ENCODE measurements around the gene ZNF367. TPM values are rescaled to one million over a fixed set of nuclear protein-coding genes. Genes with fewer than 3 reads are reported as not detected.

ZNF367 gene
- polyA plus RNA-seq (2013, experiment 1 of 2) = 6.8 TPM
- 8.6 TPM for polyA plus RNA-seq (2013, experiment 2 of 2)

DNA sequence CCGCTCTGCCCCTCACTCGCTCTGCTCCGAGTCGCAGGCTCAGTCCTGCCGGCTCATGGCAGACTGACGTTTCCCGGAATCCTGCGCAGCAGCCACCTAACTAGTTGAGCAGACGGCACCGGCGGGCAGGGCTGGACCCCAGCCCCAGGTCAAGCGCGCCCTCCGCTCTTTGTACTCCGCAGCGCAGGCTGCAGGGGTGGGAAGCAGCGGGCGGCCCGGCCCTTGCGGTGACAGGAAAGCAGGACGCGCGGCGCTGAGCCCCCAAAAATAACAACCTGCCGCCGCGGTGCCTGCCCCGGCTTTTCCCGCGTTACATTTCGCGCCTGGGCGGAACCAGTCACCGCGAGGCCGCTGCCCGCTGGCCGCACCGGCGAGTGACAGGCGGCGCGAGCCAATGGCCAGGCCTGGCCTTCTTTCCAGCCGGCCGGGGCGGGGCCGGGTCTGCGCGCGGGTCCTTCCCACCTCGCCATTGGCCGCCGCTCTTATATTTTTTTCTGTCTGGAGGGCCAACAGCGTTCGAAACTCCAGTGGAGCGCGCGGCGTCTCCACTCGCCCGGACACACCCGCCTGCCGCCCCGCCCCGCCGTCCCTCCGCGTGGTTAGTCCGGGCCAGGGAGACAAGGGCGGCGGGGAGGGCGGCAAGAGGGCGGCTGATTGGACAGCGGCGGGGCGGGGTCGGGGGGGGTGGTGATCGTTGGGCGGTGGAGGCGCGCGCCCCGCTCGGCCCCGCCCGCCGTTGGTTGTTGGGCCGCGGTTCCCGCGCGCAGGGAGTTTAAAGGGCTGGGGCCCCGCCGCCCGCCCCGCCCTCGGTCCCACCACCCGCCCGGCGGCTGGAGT lies at the start of gene ZNF367:
Gene ZNF367 (minus strand): TSS at position 288 of the 837 bp plus-strand sequence. CDS start 338 bp downstream, outside the sequence.
- no peaks in the 10 kb centered on the region for H3K27me3 ChIP-seq (ENCODE audit: insufficient read depth, low read length)
- H3K4me3 ChIP-seq (ENCODE audit: low read length) = peak within 1 kb of the TSS; percentile 71
- H3K9ac ChIP-seq (ENCODE audit: low read depth, low read length) = peak within 1 kb of the TSS; percentile 90
- H3K9me3 ChIP-seq (ENCODE audit: insufficient read depth, low read depth, low read length) = no peaks in the 10 kb centered on the region
- under 1% methylated on average over 100 of the region's 100 CpGs for WGBS
- peaks cover 30% of the 10 kb centered on the region for H3K4me1 ChIP-seq (ENCODE audit: insufficient read depth, low read length)
- no peaks in the 10 kb centered on the region for H3K36me3 ChIP-seq (ENCODE audit: insufficient read depth, low read length)
- H3K27ac ChIP-seq (ENCODE audit: low read depth, low read length) = peak within 1 kb of the TSS; percentile 95

DNA sequence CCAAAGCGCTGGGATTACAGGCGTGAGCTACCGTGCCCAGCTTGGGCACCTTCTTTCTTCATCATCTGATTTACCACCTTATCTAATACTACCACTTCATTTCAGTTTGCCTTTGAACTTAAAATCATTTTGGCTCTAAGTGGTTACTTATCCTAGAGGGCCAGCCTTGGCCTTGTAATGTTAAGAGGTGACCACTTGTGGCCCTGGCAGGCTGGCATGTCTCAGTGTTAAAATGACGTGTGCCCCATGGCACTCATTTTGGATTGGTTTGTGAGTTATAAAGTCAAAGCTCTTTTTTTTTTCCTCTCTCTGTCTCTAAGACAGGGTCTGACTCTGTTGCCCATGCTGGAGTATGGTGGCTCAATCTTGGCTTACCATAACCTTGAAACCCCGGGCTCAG lies 49.6 kb upstream of the ZNF367 start:
- peaks cover 55% of the 10 kb centered on the region for H3K36me3 ChIP-seq (ENCODE audit: insufficient read depth, low read length)
- no peak overlapping the region for H3K4me3 ChIP-seq (ENCODE audit: low read length)
- H3K9ac ChIP-seq (ENCODE audit: low read depth, low read length) = no peak overlapping the region
- no peaks in the 10 kb centered on the region for H3K27me3 ChIP-seq (ENCODE audit: insufficient read depth, low read length)
- H3K9me3 ChIP-seq (ENCODE audit: insufficient read depth, low read depth, low read length) = no peaks in the 10 kb centered on the region
- H3K27ac ChIP-seq (ENCODE audit: low read depth, low read length) = no peak overlapping the region
- WGBS = 96% methylated on average over 5 of the region's 5 CpGs
- peaks cover 1% of the 10 kb centered on the region; the same call in 1 of the 2 replicates for H3K4me1 ChIP-seq (ENCODE audit: insufficient read depth, low read length)

DNA sequence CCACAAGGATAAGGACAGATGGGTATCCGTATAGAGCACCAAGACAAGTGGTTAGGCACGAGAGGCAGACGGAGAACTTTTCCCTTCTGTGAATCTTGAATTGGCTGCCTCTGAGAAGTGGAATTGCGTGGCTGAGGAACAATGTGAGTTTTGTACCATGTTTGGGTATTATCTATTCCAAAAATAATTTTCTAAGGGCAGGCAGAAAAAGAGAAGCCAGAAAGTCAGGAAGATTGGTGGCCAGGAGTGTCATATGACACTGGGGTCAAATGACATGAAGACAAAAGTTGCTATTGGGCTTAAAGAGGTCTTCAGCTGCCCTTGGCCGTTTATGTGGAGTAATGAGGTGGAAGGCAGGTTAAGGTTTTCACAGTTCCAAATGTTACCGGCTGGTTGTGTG lies 46.3 kb upstream of the ZNF367 start:
- Histone ChIP-seq H3K9me3 (ENCODE audit: insufficient read depth, low read depth, low read length) (no peaks in the 10 kb centered on the region), H3K4me1 (ENCODE audit: insufficient read depth, low read length) (peaks cover 29% of the 10 kb centered on the region), H3K9ac (ENCODE audit: low read depth, low read length) (no peak overlapping the region), H3K4me3 (ENCODE audit: low read length) (no peak overlapping the region), H3K36me3 (ENCODE audit: insufficient read depth, low read length) (peaks cover 32% of the 10 kb centered on the region), H3K27ac (ENCODE audit: low read depth, low read length) (no peak overlapping the region), H3K27me3 (ENCODE audit: insufficient read depth, low read length) (no peaks in the 10 kb centered on the region)
- 84% methylated on average over 6 of the region's 6 CpGs for WGBS

GRCh38 chr9:96462541-96462940 lies 44.4 kb upstream of the ZNF367 start:
- Histone ChIP-seq H3K4me1 (ENCODE audit: insufficient read depth, low read length) (peaks cover 33% of the 10 kb centered on the region), H3K9me3 (ENCODE audit: insufficient read depth, low read depth, low read length) (no peaks in the 10 kb centered on the region), H3K4me3 (ENCODE audit: low read length) (no peak overlapping the region), H3K27me3 (ENCODE audit: insufficient read depth, low read length) (no peaks in the 10 kb centered on the region), H3K27ac (ENCODE audit: low read depth, low read length) (no peak overlapping the region), H3K9ac (ENCODE audit: low read depth, low read length) (no peak overlapping the region), H3K36me3 (ENCODE audit: insufficient read depth, low read length) (peaks cover 24% of the 10 kb centered on the region)
- WGBS = 75% methylated on average over 6 of the region's 6 CpGs

- H3K9ac ChIP-seq (ENCODE audit: low read depth, low read length) = no peak overlapping the region
- H3K27me3 ChIP-seq (ENCODE audit: insufficient read depth, low read length) = no peaks in the 10 kb centered on the region
- WGBS = 94% methylated on average over 7 of the region's 8 CpGs
- H3K27ac ChIP-seq (ENCODE audit: low read depth, low read length) = no peak overlapping the region
- H3K4me3 ChIP-seq (ENCODE audit: low read length) = no peak overlapping the region
- H3K9me3 ChIP-seq (ENCODE audit: insufficient read depth, low read depth, low read length) = no peaks in the 10 kb centered on the region
- H3K4me1 ChIP-seq (ENCODE audit: insufficient read depth, low read length) = peaks cover 33% of the 10 kb centered on the region
- peaks cover 17% of the 10 kb centered on the region for H3K36me3 ChIP-seq (ENCODE audit: insufficient read depth, low read length)
Measured at GRCh38 chr9:96461336-96461735, 43.2 kb upstream of the ZNF367 start.

- Histone ChIP-seq H3K27ac (ENCODE audit: low read depth, low read length) (no peak overlapping the region), H3K9ac (ENCODE audit: low read depth, low read length) (no peak overlapping the region), H3K4me1 (ENCODE audit: insufficient read depth, low read length) (peaks cover 33% of the 10 kb centered on the region), H3K36me3 (ENCODE audit: insufficient read depth, low read length) (peaks cover 12% of the 10 kb centered on the region), H3K4me3 (ENCODE audit: low read length) (no peak overlapping the region), H3K9me3 (ENCODE audit: insufficient read depth, low read depth, low read length) (no peaks in the 10 kb centered on the region), H3K27me3 (ENCODE audit: insufficient read depth, low read length) (no peaks in the 10 kb centered on the region)
Measured at GRCh38 chr9:96460882-96461281, 42.7 kb upstream of the ZNF367 start.

DNA sequence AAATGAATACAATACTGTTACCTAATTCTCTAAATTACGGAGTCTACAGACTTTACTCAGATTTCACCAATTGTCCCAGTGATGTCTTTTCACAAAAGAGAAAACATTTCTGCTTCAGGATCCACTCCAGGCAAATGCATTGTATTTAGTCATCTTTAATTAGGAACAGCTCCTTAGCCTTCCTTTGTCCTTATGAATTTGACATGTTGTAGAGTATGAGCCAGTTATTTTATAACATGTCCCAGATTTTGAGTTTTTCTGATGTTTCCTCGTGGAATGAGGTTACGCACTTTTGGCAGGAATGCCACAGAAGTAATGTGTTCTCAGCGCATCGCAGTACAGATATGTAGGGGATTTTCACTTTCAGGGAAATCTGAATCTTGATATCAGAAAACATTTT lies 42.3 kb upstream of the ZNF367 start:
- Histone ChIP-seq H3K4me3 (ENCODE audit: low read length) (no peak overlapping the region), H3K4me1 (ENCODE audit: insufficient read depth, low read length) (peaks cover 33% of the 10 kb centered on the region), H3K36me3 (ENCODE audit: insufficient read depth, low read length) (peaks cover 8% of the 10 kb centered on the region), H3K27ac (ENCODE audit: low read depth, low read length) (no peak overlapping the region), H3K9ac (ENCODE audit: low read depth, low read length) (no peak overlapping the region; the same call in 1 of the 2 replicates), H3K27me3 (ENCODE audit: insufficient read depth, low read length) (no peaks in the 10 kb centered on the region), H3K9me3 (ENCODE audit: insufficient read depth, low read depth, low read length) (no peaks in the 10 kb centered on the region)
- WGBS = 98% methylated on average over 5 of the region's 5 CpGs

DNA sequence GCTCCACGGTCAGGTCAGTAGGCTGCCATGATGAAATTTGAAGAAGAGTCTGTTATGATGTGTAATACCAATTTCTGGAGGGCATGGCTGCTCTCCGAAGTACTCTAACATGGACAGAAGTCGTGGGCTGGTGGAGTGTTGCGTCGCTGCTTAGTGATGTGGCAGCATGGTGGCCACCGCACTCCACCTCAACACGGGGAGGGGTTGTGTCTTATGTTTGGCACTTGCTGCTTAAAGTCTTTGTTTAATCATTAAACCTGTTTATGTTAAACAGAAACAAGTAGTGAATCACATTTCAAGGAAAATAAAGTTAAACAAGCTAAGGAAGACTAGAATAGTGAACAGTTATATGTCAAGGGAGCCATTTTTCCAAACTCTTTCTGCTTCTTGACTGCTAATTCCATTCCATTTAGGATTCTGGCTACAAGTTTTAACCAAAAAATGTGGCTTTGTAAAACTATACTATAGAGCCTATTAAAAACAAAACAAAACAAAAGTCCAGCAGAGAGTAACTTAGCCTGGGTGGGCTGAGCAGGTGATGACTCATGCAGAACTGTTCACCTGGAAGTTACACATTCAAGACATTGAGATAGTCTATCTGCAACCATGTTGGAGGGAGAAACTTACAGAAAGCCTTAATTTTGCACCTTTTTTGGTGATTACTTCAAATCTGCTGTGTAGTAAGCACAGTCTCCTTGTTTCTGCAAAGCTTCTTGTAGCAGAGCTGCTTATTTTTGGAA lies 41.3 kb upstream of the ZNF367 start:
- H3K4me1 ChIP-seq (ENCODE audit: insufficient read depth, low read length) = peaks cover 33% of the 10 kb centered on the region
- no peak overlapping the region for H3K9ac ChIP-seq (ENCODE audit: low read depth, low read length)

DNA sequence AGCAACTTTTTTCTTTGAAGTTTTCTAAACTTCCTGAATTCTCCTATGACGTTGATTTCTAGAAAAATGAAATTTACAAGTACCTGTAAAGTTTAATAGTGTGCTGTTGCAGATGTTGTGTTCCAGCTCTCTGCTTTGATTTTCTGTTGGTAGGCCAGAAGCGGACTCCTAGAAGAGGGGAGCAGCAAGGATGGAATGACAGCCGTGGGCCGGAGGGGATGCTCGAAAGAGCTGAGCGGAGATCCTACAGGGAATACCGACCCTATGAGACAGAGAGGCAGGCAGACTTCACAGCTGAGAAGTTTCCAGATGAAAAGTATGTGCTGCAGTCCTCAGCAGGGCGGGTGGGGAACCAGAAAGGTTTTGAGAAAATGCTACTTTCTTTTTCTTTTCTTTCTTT lies 40.1 kb upstream of the ZNF367 start:
- peaks cover 33% of the 10 kb centered on the region for H3K4me1 ChIP-seq (ENCODE audit: insufficient read depth, low read length)
- no peak overlapping the region for H3K4me3 ChIP-seq (ENCODE audit: low read length)
- WGBS = 92% methylated on average over 8 of the region's 8 CpGs
- H3K27ac ChIP-seq (ENCODE audit: low read depth, low read length) = no peak overlapping the region
- peaks cover 7% of the 10 kb centered on the region; the same call in 1 of the 2 replicates for H3K36me3 ChIP-seq (ENCODE audit: insufficient read depth, low read length)
- peak overlapping the region; percentile 13; the same call in 1 of the 2 replicates for H3K9ac ChIP-seq (ENCODE audit: low read depth, low read length)
- no peaks in the 10 kb centered on the region for H3K9me3 ChIP-seq (ENCODE audit: insufficient read depth, low read depth, low read length)
- no peaks in the 10 kb centered on the region for H3K27me3 ChIP-seq (ENCODE audit: insufficient read depth, low read length)

More for the DNA sequence above, 41.3 kb upstream of the ZNF367 start:
- WGBS = 95% methylated on average over 7 of the region's 7 CpGs
- no peak overlapping the region for H3K4me3 ChIP-seq (ENCODE audit: low read length)
- peaks cover 7% of the 10 kb centered on the region; the same call in 1 of the 2 replicates for H3K36me3 ChIP-seq (ENCODE audit: insufficient read depth, low read length)
- no peaks in the 10 kb centered on the region for H3K9me3 ChIP-seq (ENCODE audit: insufficient read depth, low read depth, low read length)
- no peak overlapping the region for H3K27ac ChIP-seq (ENCODE audit: low read depth, low read length)
- H3K27me3 ChIP-seq (ENCODE audit: insufficient read depth, low read length) = no peaks in the 10 kb centered on the region

DNA sequence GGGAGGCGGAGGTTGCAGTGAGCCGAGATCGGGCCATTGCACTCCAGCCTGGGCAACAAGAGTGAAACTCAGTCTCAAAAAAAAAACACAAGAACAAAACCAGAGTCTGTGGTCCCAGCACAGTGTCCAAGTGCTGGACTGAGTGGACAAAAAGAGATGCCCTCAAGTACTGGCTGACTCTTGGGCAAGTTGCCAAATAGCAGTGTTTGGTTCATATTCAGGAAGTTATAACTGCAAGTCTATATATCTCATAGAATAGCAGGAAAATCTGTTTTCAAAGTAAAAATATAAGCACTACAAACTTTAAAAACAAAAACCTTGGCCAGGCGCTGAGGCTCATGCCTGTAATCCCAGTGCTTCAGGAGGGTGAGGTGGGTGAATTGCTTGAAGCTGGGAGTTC lies 39.1 kb upstream of the ZNF367 start:
- Histone ChIP-seq H3K27me3 (ENCODE audit: insufficient read depth, low read length) (no peaks in the 10 kb centered on the region), H3K9me3 (ENCODE audit: insufficient read depth, low read depth, low read length) (no peaks in the 10 kb centered on the region), H3K27ac (ENCODE audit: low read depth, low read length) (no peak overlapping the region), H3K4me3 (ENCODE audit: low read length) (no peak overlapping the region), H3K4me1 (ENCODE audit: insufficient read depth, low read length) (peaks cover 27% of the 10 kb centered on the region), H3K36me3 (ENCODE audit: insufficient read depth, low read length) (peaks cover 7% of the 10 kb centered on the region; the same call in 1 of the 2 replicates), H3K9ac (ENCODE audit: low read depth, low read length) (no peak overlapping the region)
- WGBS = 95% methylated on average over 4 of the region's 4 CpGs

DNA sequence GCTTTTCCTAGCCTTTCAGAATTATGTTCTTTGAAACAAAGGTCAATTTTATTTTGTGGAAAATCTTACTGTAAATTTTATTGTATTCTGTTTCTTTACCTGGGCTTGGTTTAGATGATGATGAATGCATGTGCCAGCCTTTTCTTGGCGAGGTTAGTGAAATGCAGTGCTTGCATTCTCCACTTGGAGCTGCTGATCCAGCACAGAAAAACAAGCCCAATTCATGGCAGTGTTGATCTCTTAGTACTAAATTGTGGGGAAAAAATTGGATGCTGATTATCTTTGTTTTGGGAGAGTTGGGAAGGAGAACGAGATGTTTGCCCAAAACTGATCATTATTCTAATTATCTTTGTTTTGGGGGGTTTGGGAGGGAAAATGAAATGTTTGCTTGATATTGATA lies 35.5 kb upstream of the ZNF367 start:
- Histone ChIP-seq H3K27ac (ENCODE audit: low read depth, low read length) (no peak overlapping the region), H3K36me3 (ENCODE audit: insufficient read depth, low read length) (no peaks in the 10 kb centered on the region), H3K4me3 (ENCODE audit: low read length) (no peak overlapping the region), H3K27me3 (ENCODE audit: insufficient read depth, low read length) (peaks cover 23% of the 10 kb centered on the region), H3K9ac (ENCODE audit: low read depth, low read length) (no peak overlapping the region), H3K9me3 (ENCODE audit: insufficient read depth, low read depth, low read length) (no peaks in the 10 kb centered on the region), H3K4me1 (ENCODE audit: insufficient read depth, low read length) (peaks cover 6% of the 10 kb centered on the region)
- 63% methylated on average over 2 of the region's 2 CpGs for WGBS
